ENCODE results near the gene RECQL5.

Gene RECQL5

GRCh38 chr17:75637143-75637538, 29.8 kb downstream of the RECQL5 start:
- Histone ChIP-seq H3K4me1 (ENCODE audit: control insufficient read depth in 5 of 5, insufficient read depth in 5 of 5, low read length in 5 of 5) (peaks cover 2 to 20% (median 19%) of the 10 kb centered on the region in 5 donors), H3K36me3 (ENCODE audit: control insufficient read depth in 5 of 5, insufficient read depth in 5 of 5, low read length in 5 of 5) (peaks cover 0 to 44% (median 26%) of the 10 kb centered on the region in 5 donors)

GRCh38 chr17:75636381-75637142, 30.4 kb downstream of the RECQL5 start:
- Histone ChIP-seq H3K27ac (ENCODE audit: low read depth, low read length) (no peak overlapping the region), H3K9me3 (ENCODE audit: control insufficient read depth in 5 of 5, low read length in 5 of 5) (no peaks in the 10 kb centered on the region), H3K4me1 (ENCODE audit: control insufficient read depth in 5 of 5, insufficient read depth in 5 of 5, low read length in 5 of 5) (peaks cover 2 to 20% (median 19%) of the 10 kb centered on the region in 5 donors), H3K4me3 (ENCODE audit: low read depth in 1 of 5, low read length in 5 of 5) (no peak overlapping the region), H3K36me3 (ENCODE audit: control insufficient read depth in 5 of 5, insufficient read depth in 5 of 5, low read length in 5 of 5) (peaks cover 0 to 47% (median 23%) of the 10 kb centered on the region in 5 donors), H3K9ac (ENCODE audit: low read length in 5 of 5) (no peak overlapping the region), H3K27me3 (ENCODE audit: control insufficient read depth in 5 of 5, insufficient read depth in 4 of 5, low read length in 5 of 5) (no peaks in the 10 kb centered on the region)

More at GRCh38 chr17:75637143-75637538, 29.8 kb downstream of the RECQL5 start:
- Histone ChIP-seq H3K9me3 (ENCODE audit: control insufficient read depth in 5 of 5, low read length in 5 of 5) (no peaks in the 10 kb centered on the region), H3K27ac (ENCODE audit: low read depth, low read length) (no peak overlapping the region), H3K9ac (ENCODE audit: low read length in 5 of 5) (no peak overlapping the region), H3K4me3 (ENCODE audit: low read depth in 1 of 5, low read length in 5 of 5) (no peak overlapping the region), H3K27me3 (ENCODE audit: control insufficient read depth in 5 of 5, insufficient read depth in 4 of 5, low read length in 5 of 5) (no peaks in the 10 kb centered on the region)

GRCh38 chr17:75635610-75636202, 31.2 kb downstream of the RECQL5 start:
- Histone ChIP-seq H3K27me3 (ENCODE audit: control insufficient read depth in 5 of 5, insufficient read depth in 4 of 5, low read length in 5 of 5) (no peaks in the 10 kb centered on the region), H3K9ac (ENCODE audit: low read length in 5 of 5) (no peak overlapping the region), H3K4me1 (ENCODE audit: control insufficient read depth in 5 of 5, insufficient read depth in 5 of 5, low read length in 5 of 5) (peaks cover 2 to 20% (median 19%) of the 10 kb centered on the region in 5 donors), H3K9me3 (ENCODE audit: control insufficient read depth in 5 of 5, low read length in 5 of 5) (no peaks in the 10 kb centered on the region), H3K36me3 (ENCODE audit: control insufficient read depth in 5 of 5, insufficient read depth in 5 of 5, low read length in 5 of 5) (peaks cover 0 to 46% (median 20%) of the 10 kb centered on the region in 5 donors), H3K4me3 (ENCODE audit: low read depth in 1 of 5, low read length in 5 of 5) (no peak overlapping the region), H3K27ac (ENCODE audit: low read depth, low read length) (no peak overlapping the region)

- peaks cover 2 to 20% (median 19%) of the 10 kb centered on the region in 5 donors for H3K4me1 ChIP-seq (ENCODE audit: control insufficient read depth in 5 of 5, insufficient read depth in 5 of 5, low read length in 5 of 5)
- no peak overlapping the region for H3K9ac ChIP-seq (ENCODE audit: low read length in 5 of 5)
- H3K36me3 ChIP-seq (ENCODE audit: control insufficient read depth in 5 of 5, insufficient read depth in 5 of 5, low read length in 5 of 5) = peaks cover 0 to 44% (median 19%) of the 10 kb centered on the region in 5 donors
- no peak overlapping the region for H3K27ac ChIP-seq (ENCODE audit: low read depth, low read length)
- H3K4me3 ChIP-seq (ENCODE audit: low read depth in 1 of 5, low read length in 5 of 5) = no peak overlapping the region
- no peaks in the 10 kb centered on the region for H3K9me3 ChIP-seq (ENCODE audit: control insufficient read depth in 5 of 5, low read length in 5 of 5)
- H3K27me3 ChIP-seq (ENCODE audit: control insufficient read depth in 5 of 5, insufficient read depth in 4 of 5, low read length in 5 of 5) = no peaks in the 10 kb centered on the region
Observed at GRCh38 chr17:75634754-75635609, 32.0 kb downstream of the RECQL5 start.

- H3K9ac ChIP-seq (ENCODE audit: low read length in 5 of 5) = no peak overlapping the region
- no peak overlapping the region for H3K27ac ChIP-seq (ENCODE audit: low read depth, low read length)
- no peaks in the 10 kb centered on the region for H3K27me3 ChIP-seq (ENCODE audit: control insufficient read depth in 5 of 5, insufficient read depth in 4 of 5, low read length in 5 of 5)
- no peak overlapping the region for H3K4me3 ChIP-seq (ENCODE audit: low read depth in 1 of 5, low read length in 5 of 5)
- peaks cover 0 to 45% (median 16%) of the 10 kb centered on the region in 5 donors for H3K36me3 ChIP-seq (ENCODE audit: control insufficient read depth in 5 of 5, insufficient read depth in 5 of 5, low read length in 5 of 5)
- peaks cover 2 to 20% (median 19%) of the 10 kb centered on the region in 5 donors for H3K4me1 ChIP-seq (ENCODE audit: control insufficient read depth in 5 of 5, insufficient read depth in 5 of 5, low read length in 5 of 5)
- H3K9me3 ChIP-seq (ENCODE audit: control insufficient read depth in 5 of 5, low read length in 5 of 5) = no peaks in the 10 kb centered on the region
Observed at GRCh38 chr17:75634376-75634740, 32.6 kb downstream of the RECQL5 start.

GRCh38 chr17:75633486-75634375, 33.2 kb downstream of the RECQL5 start:
- Histone ChIP-seq H3K27ac (ENCODE audit: low read depth, low read length) (peak overlapping the region; percentile 41), H3K4me1 (ENCODE audit: control insufficient read depth in 5 of 5, insufficient read depth in 5 of 5, low read length in 5 of 5) (peaks cover 2 to 20% (median 19%) of the 10 kb centered on the region in 5 donors), H3K27me3 (ENCODE audit: control insufficient read depth in 5 of 5, insufficient read depth in 4 of 5, low read length in 5 of 5) (no peaks in the 10 kb centered on the region), H3K4me3 (ENCODE audit: low read depth in 1 of 5, low read length in 5 of 5) (peak overlapping the region in 4 of 5 donors; percentile 6 to 43 (median 17)), H3K36me3 (ENCODE audit: control insufficient read depth in 5 of 5, insufficient read depth in 5 of 5, low read length in 5 of 5) (peaks cover 0 to 39% (median 16%) of the 10 kb centered on the region in 5 donors), H3K9me3 (ENCODE audit: control insufficient read depth in 5 of 5, low read length in 5 of 5) (no peaks in the 10 kb centered on the region), H3K9ac (ENCODE audit: low read length in 5 of 5) (peak overlapping the region in 2 of 5 donors; percentile 31 to 59)

- Histone ChIP-seq H3K9ac (ENCODE audit: low read length in 5 of 5) (peak within 1 kb of the TSS in 2 of 5 donors; percentile 31 to 59), H3K27ac (ENCODE audit: low read depth, low read length) (peak within 1 kb of the TSS; percentile 41), H3K9me3 (ENCODE audit: control insufficient read depth in 5 of 5, low read length in 5 of 5) (no peaks in the 10 kb centered on the region), H3K4me1 (ENCODE audit: control insufficient read depth in 5 of 5, insufficient read depth in 5 of 5, low read length in 5 of 5) (peaks cover 2 to 20% (median 19%) of the 10 kb centered on the region in 5 donors), H3K27me3 (ENCODE audit: control insufficient read depth in 5 of 5, insufficient read depth in 4 of 5, low read length in 5 of 5) (no peaks in the 10 kb centered on the region), H3K36me3 (ENCODE audit: control insufficient read depth in 5 of 5, insufficient read depth in 5 of 5, low read length in 5 of 5) (peaks cover 0 to 33% (median 14%) of the 10 kb centered on the region in 5 donors), H3K4me3 (ENCODE audit: low read depth in 1 of 5, low read length in 5 of 5) (peak within 1 kb of the TSS in 4 of 5 donors; percentile 6 to 43 (median 17))
Observed at GRCh38 chr17:75632863-75633485, 34.0 kb downstream of the RECQL5 start, which contains the start of gene SMIM5. SMIM5 (plus strand) TSS chr17:75633434; CDS start chr17:75640202, 6,768 bp downstream.

- H3K9me3 ChIP-seq (ENCODE audit: control insufficient read depth in 5 of 5, low read length in 5 of 5) = no peaks in the 10 kb centered on the region
- no peak overlapping the region for H3K4me3 ChIP-seq (ENCODE audit: low read depth in 1 of 5, low read length in 5 of 5)
- no peaks in the 10 kb centered on the region for H3K27me3 ChIP-seq (ENCODE audit: control insufficient read depth in 5 of 5, insufficient read depth in 4 of 5, low read length in 5 of 5)
- H3K4me1 ChIP-seq (ENCODE audit: control insufficient read depth in 5 of 5, insufficient read depth in 5 of 5, low read length in 5 of 5) = peaks cover 2 to 20% (median 19%) of the 10 kb centered on the region in 5 donors
- peaks cover 0 to 35% (median 13%) of the 10 kb centered on the region in 5 donors for H3K36me3 ChIP-seq (ENCODE audit: control insufficient read depth in 5 of 5, insufficient read depth in 5 of 5, low read length in 5 of 5)
- no peak overlapping the region for H3K9ac ChIP-seq (ENCODE audit: low read length in 5 of 5)
- no peak overlapping the region for H3K27ac ChIP-seq (ENCODE audit: low read depth, low read length)
Observed at GRCh38 chr17:75632428-75632827, 34.5 kb downstream of the RECQL5 start.

- H3K4me1 ChIP-seq (ENCODE audit: control insufficient read depth in 5 of 5, insufficient read depth in 5 of 5, low read length in 5 of 5) = peaks cover 2 to 20% (median 19%) of the 10 kb centered on the region in 5 donors
- peaks cover 0 to 42% (median 23%) of the 10 kb centered on the region in 5 donors for H3K36me3 ChIP-seq (ENCODE audit: control insufficient read depth in 5 of 5, insufficient read depth in 5 of 5, low read length in 5 of 5)
- H3K9me3 ChIP-seq (ENCODE audit: control insufficient read depth in 5 of 5, low read length in 5 of 5) = no peaks in the 10 kb centered on the region
- no peak overlapping the region for H3K9ac ChIP-seq (ENCODE audit: low read length in 5 of 5)
- H3K27ac ChIP-seq (ENCODE audit: low read depth, low read length) = no peak overlapping the region
- no peaks in the 10 kb centered on the region for H3K27me3 ChIP-seq (ENCODE audit: control insufficient read depth in 5 of 5, insufficient read depth in 4 of 5, low read length in 5 of 5)
- H3K4me3 ChIP-seq (ENCODE audit: low read depth in 1 of 5, low read length in 5 of 5) = no peak overlapping the region
Observed at GRCh38 chr17:75631353-75631752, 35.6 kb downstream of the RECQL5 start.

Measured in subcutaneous abdominal adipose tissue (tissue), 5 donors.